Right renal cortex interstitium (tissue), 3 donors: ENCODE data around the gene SINHCAF. TPM values are rescaled to one million over a fixed set of nuclear protein-coding genes. Genes with fewer than 3 reads are reported as not detected.

Source experiments
- DNase-seq, 3 donors: peaks; one replicate each; pipeline ENCODE4 v3.0.0-alpha.2; 2013; ENCODE audit warnings: low read depth in 3 of 3, low spot score in 2 of 3
- polyA plus RNA-seq, 3 donors: library from polyadenylated mRNA; unstranded; fragments of 120-200 nt; gene quantifications; one replicate each; pipeline ENCODE4 v1.2.1, GENCODE V29; 2013; ENCODE audit not compliant: insufficient read length in 3 of 3

The SINHCAF gene
- polyA plus RNA-seq, 3 donors: 255 to 297 (median 295) TPM

DNA sequence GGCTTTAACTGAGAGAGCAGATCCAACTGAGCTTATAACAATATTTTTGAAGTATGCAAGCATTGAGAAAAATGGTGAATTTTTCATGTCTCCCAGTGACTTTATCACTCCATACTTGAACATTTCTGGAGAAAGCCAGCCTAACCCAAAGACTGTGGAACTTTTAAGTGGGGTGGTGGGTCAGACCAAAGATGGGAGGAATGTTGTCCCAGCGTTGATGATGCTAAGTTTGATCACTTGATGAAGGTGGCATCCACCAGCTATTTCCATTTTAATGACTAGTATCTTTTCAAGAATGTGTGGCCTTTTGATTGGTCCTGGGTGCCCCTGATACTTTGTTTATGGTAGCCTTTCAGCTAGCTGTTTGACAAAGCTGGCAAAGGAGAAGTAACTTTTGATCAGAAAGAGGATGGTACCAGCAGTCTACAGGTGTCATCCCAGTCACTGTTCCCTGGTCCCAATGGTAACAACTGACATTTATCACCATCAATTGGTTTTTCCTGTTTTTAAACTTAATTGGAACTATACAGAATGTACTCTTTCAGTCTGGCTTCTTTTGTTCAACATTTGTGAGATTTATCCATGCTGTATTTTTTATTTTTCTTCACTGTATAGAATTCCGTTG is 14.2 kb downstream of the SINHCAF start:
- DNase-seq: no peak

DNA sequence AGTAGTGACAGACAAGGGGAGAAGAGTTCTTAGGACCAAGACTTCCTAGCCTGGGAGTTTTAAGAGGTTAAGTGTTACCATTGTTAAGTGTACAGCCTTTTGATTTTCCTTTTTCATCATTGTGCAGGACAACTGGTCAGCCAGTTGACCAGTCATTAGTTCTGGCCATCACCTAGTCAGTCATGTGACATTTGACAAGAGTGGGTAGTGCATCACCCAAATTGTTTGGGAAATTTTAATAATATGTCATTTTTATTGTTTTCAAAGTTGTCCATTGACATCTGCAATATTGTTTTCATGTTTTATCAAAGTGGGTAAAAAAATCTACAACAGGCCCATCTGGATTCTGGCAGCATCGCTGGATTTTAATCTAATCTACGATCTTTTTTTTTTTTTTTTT is 15.5 kb downstream of the SINHCAF start:
- no peak for DNase-seq

GRCh38 chr12:31309279-31309678 is 16.7 kb downstream of the SINHCAF start:
- DNase-seq: no peak

- DNase-seq: no peak
Observed at GRCh38 chr12:31308116-31308515, 17.8 kb downstream of the SINHCAF start.

DNA sequence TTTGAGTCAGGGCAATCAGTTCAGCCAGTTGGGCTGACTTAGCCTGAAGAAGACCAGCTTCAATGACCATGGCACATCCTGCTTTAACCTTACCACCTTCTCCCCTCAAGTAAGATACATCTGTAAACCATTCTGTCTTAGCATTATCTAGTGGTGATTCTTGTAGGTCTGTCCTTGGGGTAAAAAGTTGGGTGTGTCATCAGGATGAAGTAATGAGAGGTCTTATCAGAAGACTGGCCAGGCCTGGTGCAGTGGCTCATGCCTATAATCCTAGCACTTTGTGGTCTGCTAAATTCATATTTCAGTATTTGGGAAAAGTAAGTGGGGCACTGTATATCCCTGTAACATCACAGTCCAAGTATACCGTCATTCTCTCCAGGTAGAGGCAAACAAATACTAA is 19.1 kb downstream of the SINHCAF start:
- DNase-seq: no peak

DNA sequence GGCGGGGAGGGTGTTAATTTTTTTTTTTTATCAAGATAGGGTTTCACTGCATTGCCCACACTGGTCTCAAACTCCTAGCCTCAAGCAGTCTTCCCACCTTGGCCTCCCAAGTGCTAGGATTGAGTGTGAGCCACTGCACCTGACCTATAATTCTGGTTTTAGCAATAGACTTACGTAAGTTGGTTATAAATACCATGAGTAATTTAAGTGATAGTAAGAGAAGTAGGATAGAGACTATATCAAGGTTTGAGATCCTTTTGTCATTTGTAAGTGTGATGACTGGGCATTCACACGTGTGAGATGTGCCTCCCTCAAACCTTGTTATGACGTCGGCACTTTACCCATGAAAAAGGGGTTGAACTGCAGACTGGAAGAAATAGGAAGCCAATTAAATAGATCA is 22.5 kb downstream of the SINHCAF start:
- DNase-seq: no peak

DNA sequence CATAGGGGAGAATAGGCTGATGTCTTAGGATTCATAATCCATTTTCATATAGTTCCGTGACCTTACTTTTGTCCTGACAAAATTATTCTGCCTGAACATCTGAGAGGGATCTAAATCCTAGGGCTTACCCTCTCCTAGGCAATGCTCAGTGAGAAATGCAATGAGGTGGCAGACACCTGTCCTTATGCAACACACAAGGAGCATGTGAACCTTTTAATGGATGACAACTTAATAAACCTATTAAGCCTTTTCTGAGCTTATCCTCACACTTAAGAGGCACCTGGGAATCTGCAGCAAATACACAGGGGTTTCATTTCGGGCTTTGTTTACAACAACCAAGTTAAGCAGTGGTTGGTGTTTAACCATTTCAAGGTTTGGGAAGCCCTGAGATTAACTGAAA is 24.6 kb downstream of the SINHCAF start:
- DNase-seq: no peak

GRCh38 chr12:31300783-31301182 is 25.2 kb downstream of the SINHCAF start:
- DNase-seq: no peak

DNA sequence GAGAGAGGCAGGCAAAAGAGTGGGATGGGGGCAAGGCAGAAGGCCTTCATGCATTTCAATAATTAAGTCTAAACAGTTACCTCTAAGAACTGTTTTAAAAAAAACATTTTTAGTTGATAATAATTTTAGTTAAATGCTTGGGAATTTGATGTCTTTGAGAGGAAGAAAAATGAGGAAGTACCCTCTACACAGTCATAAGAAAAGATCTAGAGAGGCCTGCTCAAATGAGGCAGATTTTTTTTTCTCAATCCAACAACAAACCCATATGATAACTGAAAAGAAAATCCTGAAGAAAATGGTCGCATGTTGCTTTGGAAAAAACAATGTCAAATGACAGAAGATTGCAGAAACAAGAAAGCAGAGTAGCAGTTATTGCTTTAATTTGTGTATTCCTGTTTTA is 25.6 kb downstream of the SINHCAF start:
- DNase-seq: no peak

DNA sequence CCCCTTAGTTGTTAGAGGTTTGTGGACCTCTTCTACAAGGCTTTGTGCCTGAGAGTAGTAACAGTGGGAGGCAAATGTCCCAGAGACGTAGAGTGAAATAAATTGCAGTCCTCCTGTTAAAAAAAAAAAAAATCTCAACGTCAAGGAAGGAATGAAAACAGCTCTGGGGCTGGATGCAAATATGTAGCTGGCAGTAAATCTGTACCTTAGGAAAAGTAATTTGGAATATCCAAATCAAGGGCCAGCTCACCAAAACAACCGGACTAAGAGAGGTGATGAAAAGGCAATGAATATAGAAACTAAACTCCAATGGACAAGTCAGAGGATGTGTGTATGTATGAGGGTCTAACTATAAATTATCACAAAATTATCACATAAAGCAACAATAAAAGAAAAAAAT is 27.0 kb downstream of the SINHCAF start:
- no peak for DNase-seq

DNA sequence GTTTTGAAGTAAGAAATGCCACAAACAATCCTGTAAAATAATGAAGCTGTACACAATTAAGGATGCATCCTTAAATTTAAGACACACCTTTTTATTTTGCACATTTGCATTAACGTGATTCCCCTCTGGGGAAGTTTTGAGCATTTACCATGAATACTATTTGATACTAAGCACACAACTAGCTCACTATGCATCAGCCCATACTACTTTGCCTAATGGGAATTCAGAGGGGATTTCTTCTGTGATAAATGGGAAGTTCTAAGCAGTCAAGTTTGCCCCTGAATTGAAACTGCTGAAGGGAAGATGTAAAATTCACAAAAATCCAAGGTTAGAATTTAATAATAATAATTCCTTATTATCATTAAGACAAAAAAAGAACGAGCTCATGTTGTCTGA is 27.4 kb downstream of the SINHCAF start:
- DNase-seq: no peak

- no peak for DNase-seq
Observed at GRCh38 chr12:31297572-31298514, 28.1 kb downstream of the SINHCAF start.

DNA sequence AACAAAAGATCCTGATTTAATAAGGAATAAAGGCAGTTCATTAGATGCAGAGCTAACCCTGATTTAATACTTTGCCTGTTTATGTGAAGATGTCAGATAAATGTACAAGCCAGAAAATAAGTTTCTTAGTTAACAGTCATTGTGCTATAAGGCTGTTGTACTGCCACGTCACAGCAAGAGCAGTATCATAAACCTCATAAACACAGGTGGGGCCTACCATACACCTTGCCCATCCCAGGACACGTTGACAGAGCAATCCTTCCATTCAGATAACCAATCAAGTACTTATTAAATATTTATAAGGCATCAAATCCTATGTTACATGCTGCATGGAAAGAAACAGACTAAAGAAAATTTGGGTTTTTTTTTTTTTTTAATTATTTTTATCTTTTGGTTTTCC is 36.5 kb downstream of the SINHCAF start:
- no peak for DNase-seq

GRCh38 chr12:31288381-31288780 is 37.6 kb downstream of the SINHCAF start:
- DNase-seq: no peak

- no peak for DNase-seq
Observed at GRCh38 chr12:31280183-31280582, 45.8 kb downstream of the SINHCAF start.

GRCh38 chr12:31279390-31279924 is 46.5 kb downstream of the SINHCAF start:
- no peak for DNase-seq

GRCh38 chr12:31278832-31279231 is 47.1 kb downstream of the SINHCAF start:
- no peak for DNase-seq

- DNase-seq: no peak
Observed at GRCh38 chr12:31278424-31278823, 47.5 kb downstream of the SINHCAF start.

- DNase-seq: no peak
Observed at GRCh38 chr12:31277081-31277480, 48.9 kb downstream of the SINHCAF start.

- no peak for DNase-seq
Observed at GRCh38 chr12:31275491-31275890, 50.5 kb downstream of the SINHCAF start.

DNA sequence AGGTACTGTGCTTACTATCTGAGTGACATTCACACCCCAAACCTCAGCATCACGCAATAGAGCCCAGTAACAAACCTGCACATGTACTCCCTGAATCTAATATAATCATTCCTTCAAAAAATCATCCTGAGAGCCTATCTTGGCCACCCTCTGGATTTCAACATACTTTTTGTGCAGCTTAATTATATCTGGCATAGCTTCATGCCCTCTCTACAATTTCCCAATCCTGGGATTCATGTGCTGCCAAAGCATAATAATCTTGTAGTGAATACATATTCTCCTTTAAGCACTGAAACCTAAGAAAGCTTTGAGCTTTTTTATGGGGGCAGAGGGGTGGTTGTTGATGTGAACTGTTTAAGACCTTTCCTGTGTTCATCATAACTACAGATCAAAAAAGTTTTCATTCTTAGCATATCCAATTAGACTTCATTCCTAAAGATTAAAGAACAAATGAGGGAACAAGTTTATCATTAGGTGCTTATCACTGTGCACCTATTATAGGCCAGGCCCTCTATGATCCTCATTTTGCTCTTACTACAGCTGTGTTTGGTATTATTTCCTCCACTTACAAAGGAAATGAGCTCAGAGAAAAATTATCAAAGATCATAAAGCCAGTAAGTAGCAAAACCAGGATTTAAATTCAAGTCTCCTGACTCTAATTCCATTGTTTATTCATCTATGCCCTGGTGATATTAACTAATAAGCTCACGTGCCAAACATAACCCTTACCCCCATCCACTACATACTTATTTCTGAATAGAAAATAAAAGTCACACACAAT is 51.2 kb downstream of the SINHCAF start:
- no peak for DNase-seq
